AG04450 (cell line): ENCODE measurements around the gene RAPGEF3. TPM values are rescaled to one million over a fixed set of nuclear protein-coding genes. Genes with fewer than 3 reads are reported as not detected.

Experiments
- CTCF ChIA-PET: fragments of 300-600, 350-600 bp; formaldehyde crosslinking; extraction: SDS; loops from one replicate; lab custom pipeline; 2022; ENCODE audit warnings: antibody characterized with exemption, inconsistent platforms; lab: Charles Lee
- POLR2A ChIA-PET: fragments of 350-600 bp; formaldehyde crosslinking; extraction: SDS; loops from one replicate; lab custom pipeline; 2021; ENCODE audit warnings: antibody characterized with exemption, inconsistent platforms; lab: Yijun Ruan, JAX
- DNase-seq: peaks from one replicate; pipeline ENCODE4 v3.0.0-alpha.2; 2011; ENCODE audit warnings: low read depth, low spot score
- H3K27ac ChIP-seq: one replicate; pipeline ENCODE4 v1.5.1; 2012; ENCODE audit warnings: low read depth, low read length, control low read depth
- H3K27me3 ChIP-seq: one replicate; pipeline ENCODE4 v1.6.0; 2012; ENCODE audit warnings: low read length; ENCODE audit not compliant: control insufficient read depth, insufficient read depth
- H3K4me3 ChIP-seq: 2 replicates; pipeline ENCODE4 v1.5.1; 2011; ENCODE audit warnings: mild to moderate bottlenecking, low read depth, low read length, control low read depth
- H3K9me3 ChIP-seq: 2 replicates; pipeline ENCODE4 v1.5.1; 2012; ENCODE audit warnings: low read length; ENCODE audit not compliant: control insufficient read depth, insufficient read depth
- polyA plus RNA-seq: library from polyadenylated mRNA; depleted of rRNA; stranded (reverse); fragments of >200 nt; gene quantifications from 2 replicates; pipeline ENCODE4 v1.2.3, GENCODE V29; 2011
- TF ChIP-seq, protein P1 (sequence below): IDR thresholded peaks from 2 replicates; pipeline ENCODE4 v1.5.1; 2011; ENCODE audit warnings: low read depth, low read length, control low read depth, inconsistent platforms

RAPGEF3 gene
- polyA plus RNA-seq, 1 experiment, result 1.7 TPM

- H3K27me3 ChIP-seq, result no peaks in the 10 kb centered on the region
- TF ChIP-seq, protein P1, sequence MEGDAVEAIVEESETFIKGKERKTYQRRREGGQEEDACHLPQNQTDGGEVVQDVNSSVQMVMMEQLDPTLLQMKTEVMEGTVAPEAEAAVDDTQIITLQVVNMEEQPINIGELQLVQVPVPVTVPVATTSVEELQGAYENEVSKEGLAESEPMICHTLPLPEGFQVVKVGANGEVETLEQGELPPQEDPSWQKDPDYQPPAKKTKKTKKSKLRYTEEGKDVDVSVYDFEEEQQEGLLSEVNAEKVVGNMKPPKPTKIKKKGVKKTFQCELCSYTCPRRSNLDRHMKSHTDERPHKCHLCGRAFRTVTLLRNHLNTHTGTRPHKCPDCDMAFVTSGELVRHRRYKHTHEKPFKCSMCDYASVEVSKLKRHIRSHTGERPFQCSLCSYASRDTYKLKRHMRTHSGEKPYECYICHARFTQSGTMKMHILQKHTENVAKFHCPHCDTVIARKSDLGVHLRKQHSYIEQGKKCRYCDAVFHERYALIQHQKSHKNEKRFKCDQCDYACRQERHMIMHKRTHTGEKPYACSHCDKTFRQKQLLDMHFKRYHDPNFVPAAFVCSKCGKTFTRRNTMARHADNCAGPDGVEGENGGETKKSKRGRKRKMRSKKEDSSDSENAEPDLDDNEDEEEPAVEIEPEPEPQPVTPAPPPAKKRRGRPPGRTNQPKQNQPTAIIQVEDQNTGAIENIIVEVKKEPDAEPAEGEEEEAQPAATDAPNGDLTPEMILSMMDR, result no peak
- no peaks in the 10 kb centered on the region; the same call in 1 of the 2 replicates for H3K9me3 ChIP-seq
- ChIA-PET POLR2A (interaction anchor here (0.7 kb wide), 1 partner anchor 1200 kb away, joined by 3 read pairs; the partner anchor contains the start of gene ARF3), CTCF (interaction anchor here (1.2 to 13.2 kb wide), 6 partner anchors 10 to 81 kb away, joined by 3 to 116 read pairs (median 11); partner anchors contain the start of gene SLC48A1)
- H3K27ac ChIP-seq, result no peak overlapping the region
- H3K4me3 ChIP-seq, result 0 out of 2 replicates have a peak overlapping the region, but pooled peaks have one; percentile 4
- no peak for DNase-seq
These were observed 1.3 kb downstream of the RAPGEF3 start for GRCh38 chr12:47757364-47757839.

GRCh38 chr12:47755655-47756562 lies 2.8 kb downstream of the RAPGEF3 start:
- ChIA-PET POLR2A (no interaction called here), CTCF (interaction anchor here (1.4 to 13.2 kb wide), 3 partner anchors 13 to 17 kb away, joined by 3 to 116 read pairs (median 6); partner anchors contain the start of gene SLC48A1)
- H3K27me3 ChIP-seq, result no peaks in the 10 kb centered on the region
- TF ChIP-seq, protein P1, result no peak
- DNase-seq, result no peak
- H3K27ac ChIP-seq, result no peak overlapping the region
- H3K9me3 ChIP-seq, result no peaks in the 10 kb centered on the region; the same call in 1 of the 2 replicates
- H3K4me3 ChIP-seq, result no peak overlapping the region

DNA sequence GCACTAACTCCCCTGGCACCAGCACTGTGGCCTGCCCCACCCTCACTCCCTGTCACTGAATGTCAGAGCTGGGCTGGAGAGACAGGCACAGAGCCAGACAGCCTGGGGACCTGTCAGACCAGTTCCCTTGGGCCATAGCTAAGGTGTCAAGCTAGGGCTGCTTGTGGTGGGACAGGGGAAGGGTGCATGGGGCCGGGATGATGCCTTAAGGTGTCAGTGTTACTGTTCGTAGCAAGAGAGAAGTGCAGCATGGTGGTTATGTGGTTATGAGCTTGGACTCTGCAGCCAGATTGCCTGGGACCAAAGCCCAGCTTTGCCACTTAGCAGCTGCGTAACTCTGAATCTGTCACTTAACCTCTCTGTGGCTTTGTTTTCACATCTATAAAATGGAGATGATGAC lies 3.8 kb downstream of the RAPGEF3 start:
- no peak overlapping the region for H3K27ac ChIP-seq
- POLR2A ChIA-PET, result no interaction called here

DNA sequence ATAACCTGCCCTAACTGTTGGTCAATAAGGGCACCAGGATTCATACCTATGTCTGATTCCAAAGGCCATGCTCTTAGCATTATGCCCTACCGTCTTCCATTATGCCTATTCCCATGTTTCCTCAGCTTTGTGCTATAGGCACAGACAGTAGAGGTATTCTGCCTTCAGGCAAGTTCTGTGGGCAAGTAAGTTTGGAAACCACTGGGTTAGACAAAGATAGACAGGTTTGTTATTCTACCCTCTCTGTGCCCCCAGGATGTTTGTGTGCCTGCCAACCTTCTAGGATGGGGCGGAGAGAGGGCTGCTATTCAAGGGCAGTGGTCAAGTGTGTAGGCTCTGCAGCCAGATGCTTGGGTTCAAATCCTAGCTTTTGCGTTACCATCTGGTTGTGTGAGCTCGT lies 4.6 kb downstream of the RAPGEF3 start:
- H3K9me3 ChIP-seq, result no peaks in the 10 kb centered on the region; the same call in 1 of the 2 replicates
- ChIA-PET CTCF (interaction anchor here (0.5 to 13.2 kb wide), 2 partner anchors 11 to 966 kb away, joined by 4 to 116 read pairs; no protein-coding TSS in a partner anchor), POLR2A (no interaction called here)
- H3K27me3 ChIP-seq, result no peaks in the 10 kb centered on the region
- H3K4me3 ChIP-seq, result no peak overlapping the region
- no peak overlapping the region for H3K27ac ChIP-seq
- DNase-seq, result no peak
- TF ChIP-seq, protein P1, result no peak

More for the DNA sequence above, 3.8 kb downstream of the RAPGEF3 start:
- H3K27me3 ChIP-seq, result no peaks in the 10 kb centered on the region
- H3K4me3 ChIP-seq, result no peak overlapping the region
- CTCF ChIA-PET, result interaction anchor here (1.4 to 13.2 kb wide), 2 partner anchors 12 to 15 kb away, joined by 3 to 116 read pairs; no protein-coding TSS in a partner anchor
- TF ChIP-seq, protein P1, result no peak
- no peak for DNase-seq
- no peaks in the 10 kb centered on the region; the same call in 1 of the 2 replicates for H3K9me3 ChIP-seq
